IMR-90 (cell line): Measurements from ENCODE around the gene MRPS34. TPM values are rescaled to one million over a fixed set of nuclear protein-coding genes. Genes with fewer than 3 reads are reported as not detected.

Source experiments
- ATAC-seq: fragments of 200-7000 bp; cut with Tn5 transposase; 2 replicates; pipeline ENCODE4 v1.9.1; 2020; ENCODE audit warnings: low read depth, mild to moderate bottlenecking, moderate library complexity
- BruUV-seq: library from RNA; stranded (reverse); fragments of 400-500 nt; replicated peaks from 2 replicates; lab custom pipeline; 2021; lab: Mats Ljungman, UMichigan
- CTCF ChIA-PET: fragments of 300-600 bp; formaldehyde crosslinking; extraction: SDS; loops from one replicate; lab custom pipeline; 2021; ENCODE audit warnings: antibody characterized with exemption; lab: Yijun Ruan, JAX
- POLR2A ChIA-PET: fragments of 300-600 bp; sonication (Branson Sonifier 250); formaldehyde crosslinking; loops from one replicate; lab custom pipeline; 2022; ENCODE audit warnings: antibody characterized with exemption; ENCODE audit not compliant: unreplicated experiment; lab: Charles Lee
- DNase-seq: peaks from one replicate; pipeline ENCODE4 v3.0.0; 2013
- H2AFZ ChIP-seq: replicated peaks from 2 replicates; pipeline ENCODE3; 2013; ENCODE audit warnings: low read length, mild to moderate bottlenecking; ENCODE audit not compliant: poor library complexity
- H2AK5ac ChIP-seq: 2 replicates; pipeline ENCODE4 v1.6.1; 2013; ENCODE audit warnings: low read depth, low read length, inconsistent platforms
- H2AK9ac ChIP-seq: replicated peaks from 2 replicates; pipeline ENCODE3; 2013; ENCODE audit warnings: mild to moderate bottlenecking, low read depth, low read length, moderate library complexity; ENCODE audit not compliant: poor library complexity
- H2BK120ac ChIP-seq: 2 replicates; pipeline ENCODE4 v1.6.1; 2013; ENCODE audit warnings: low read depth, low read length, inconsistent platforms
- H2BK15ac ChIP-seq: 3 replicates; pipeline ENCODE4 v1.6.1; 2013; ENCODE audit warnings: low read depth, low read length, inconsistent platforms
- H2BK20ac ChIP-seq: 2 replicates; pipeline ENCODE4 v1.6.1; 2013; ENCODE audit warnings: low read depth, mild to moderate bottlenecking, inconsistent platforms, low read length, moderate library complexity
- H2BK5ac ChIP-seq: 2 replicates; pipeline ENCODE4 v1.6.1; 2013; ENCODE audit warnings: mild to moderate bottlenecking, low read depth, low read length, inconsistent platforms; ENCODE audit not compliant: poor library complexity, severe bottlenecking
- H3K14ac ChIP-seq: replicated peaks from 2 replicates; pipeline ENCODE4 v1.6.1; 2013; ENCODE audit warnings: low read depth, low read length, inconsistent platforms
- H3K18ac ChIP-seq: 2 replicates; pipeline ENCODE4 v1.6.1; 2013; ENCODE audit warnings: low read depth, low read length, control low read depth
- H3K23ac ChIP-seq: 2 replicates; pipeline ENCODE4 v1.6.1; 2013; ENCODE audit warnings: low read depth, low read length, inconsistent platforms
- H3K27ac ChIP-seq: 2 replicates; pipeline ENCODE4 v1.5.1; 2013; ENCODE audit warnings: mild to moderate bottlenecking, control low read depth, low read length; ENCODE audit not compliant: insufficient read depth
- H3K27me3 ChIP-seq: 2 replicates; pipeline ENCODE4 v1.6.1; 2013; ENCODE audit warnings: low read length; ENCODE audit not compliant: control insufficient read depth, insufficient read depth
- H3K36me3 ChIP-seq: 2 replicates; pipeline ENCODE4 v1.6.1; 2013; ENCODE audit warnings: low read length, mixed read lengths; ENCODE audit not compliant: control insufficient read depth, insufficient read depth
- H3K4ac ChIP-seq: 2 replicates; pipeline ENCODE4 v1.6.1; 2013; ENCODE audit warnings: low read depth, low read length, inconsistent platforms
- H3K4me1 ChIP-seq: 2 replicates; pipeline ENCODE4 v1.6.1; 2013; ENCODE audit warnings: low read length, mixed read lengths; ENCODE audit not compliant: control insufficient read depth, insufficient read depth
- H3K4me2 ChIP-seq: 2 replicates; pipeline ENCODE4 v1.6.1; 2013; ENCODE audit warnings: low read depth, mild to moderate bottlenecking, control low read depth, low read length, moderate library complexity
- H3K4me3 ChIP-seq: 2 replicates; pipeline ENCODE4 v1.5.1; 2013; ENCODE audit warnings: low read depth, mild to moderate bottlenecking, control low read depth, low read length, moderate library complexity; ENCODE audit not compliant: insufficient read depth
- H3K56ac ChIP-seq: 2 replicates; pipeline ENCODE4 v1.6.1; 2013; ENCODE audit warnings: low read length, inconsistent platforms; ENCODE audit not compliant: insufficient read depth; ENCODE audit errors: extremely low read depth
- H3K79me1 ChIP-seq, 2 experiments: 2 replicates each; pipeline ENCODE4 v1.6.1; 2013; ENCODE audit warnings: low read length in 2 of 2, inconsistent platforms in 1 of 2, low read depth in 1 of 2
- H3K9ac ChIP-seq: 2 replicates; pipeline ENCODE4 v1.6.1; 2013; ENCODE audit warnings: low read depth, low read length, control low read depth
- H3K9me1 ChIP-seq: 2 replicates; pipeline ENCODE4 v1.6.1; 2013; ENCODE audit warnings: low read length, inconsistent platforms; ENCODE audit not compliant: insufficient read depth
- H3K9me3 ChIP-seq: 2 replicates; pipeline ENCODE4 v1.6.1; 2013; ENCODE audit warnings: low read length; ENCODE audit not compliant: control insufficient read depth, insufficient read depth
- H4K20me1 ChIP-seq: 2 replicates; pipeline ENCODE4 v1.6.1; 2013; ENCODE audit warnings: low read length, inconsistent platforms; ENCODE audit not compliant: insufficient read depth
- H4K5ac ChIP-seq: 2 replicates; pipeline ENCODE4 v1.6.1; 2013; ENCODE audit warnings: mild to moderate bottlenecking, low read depth, low read length, control low read depth
- H4K8ac ChIP-seq, 2 experiments: 2 replicates each; pipeline ENCODE4 v1.6.1; 2013; ENCODE audit warnings: low read depth in 2 of 2, low read length in 2 of 2, control low read depth in 1 of 2, inconsistent platforms in 1 of 2
- H4K91ac ChIP-seq: 2 replicates; pipeline ENCODE4 v1.6.1; 2013; ENCODE audit warnings: low read depth, low read length, inconsistent platforms; ENCODE audit not compliant: insufficient read depth
- BHLHE40 ChIP-seq: fragments of 150-350 bp; IDR thresholded peaks from 2 replicates; pipeline ENCODE4 v1.6.1; 2016; ENCODE audit warnings: mild to moderate bottlenecking, low read depth, low read length
- CEBPB ChIP-seq: IDR thresholded peaks from 2 replicates; pipeline ENCODE4 v1.6.1; 2012; ENCODE audit warnings: low read depth, low read length, improper control_type of control experiment
- CHD1 ChIP-seq: IDR thresholded peaks from 2 replicates; pipeline ENCODE4 v1.6.1; 2012; ENCODE audit warnings: low read depth, low read length, improper control_type of control experiment
- CTCF ChIP-seq: conservative IDR thresholded peaks from 2 replicates; pipeline ENCODE4 v1.5.1; 2012; ENCODE audit warnings: mild to moderate bottlenecking, low read depth, low read length, improper control_type of control experiment
- ELK1 ChIP-seq: fragments of 150-350 bp; IDR thresholded peaks from 2 replicates; pipeline ENCODE4 v1.6.1; 2016; ENCODE audit warnings: low read depth, mild to moderate bottlenecking, low read length, moderate library complexity, borderline replicate concordance
- FOS ChIP-seq: fragments of 150-350 bp; IDR thresholded peaks from 2 replicates; pipeline ENCODE4 v1.6.1; 2016; ENCODE audit warnings: low read depth, low read length
- MAFK ChIP-seq: IDR thresholded peaks from 2 replicates; pipeline ENCODE4 v1.6.1; 2012; ENCODE audit warnings: low read depth, low read length, improper control_type of control experiment
- MAZ ChIP-seq: IDR thresholded peaks from 2 replicates; pipeline ENCODE4 v1.6.1; 2012; ENCODE audit warnings: low read depth, mild to moderate bottlenecking, low read length, improper control_type of control experiment, moderate library complexity, borderline replicate concordance
- MXI1 ChIP-seq: IDR thresholded peaks from 2 replicates; pipeline ENCODE4 v1.6.1; 2012; ENCODE audit warnings: low read depth, mild to moderate bottlenecking, low read length, moderate library complexity, borderline replicate concordance
- NFE2L2 ChIP-seq: fragments of 150-350 bp; IDR thresholded peaks from 2 replicates; pipeline ENCODE4 v1.6.1; 2016; ENCODE audit warnings: low read depth, mild to moderate bottlenecking, low read length
- POLR2A ChIP-seq: IDR thresholded peaks from 2 replicates; pipeline ENCODE4 v1.6.1; 2012; ENCODE audit warnings: mild to moderate bottlenecking, low read depth, low read length
- RAD21 ChIP-seq: IDR thresholded peaks from 2 replicates; pipeline ENCODE4 v1.6.1; 2012; ENCODE audit warnings: low read length, improper control_type of control experiment
- RCOR1 ChIP-seq: IDR thresholded peaks from 2 replicates; pipeline ENCODE4 v1.6.1; 2012; ENCODE audit warnings: mild to moderate bottlenecking, low read length, improper control_type of control experiment; ENCODE audit not compliant: insufficient replicate concordance
- RFX5 ChIP-seq: IDR thresholded peaks from 2 replicates; pipeline ENCODE4 v1.8.0; 2012; ENCODE audit warnings: low read depth, mild to moderate bottlenecking, low read length, moderate library complexity
- SMC3 ChIP-seq: fragments of 150-350 bp; IDR thresholded peaks from 2 replicates; pipeline ENCODE4 v1.6.1; 2016; ENCODE audit warnings: low read depth, mild to moderate bottlenecking, antibody characterized with exemption, low read length, moderate library complexity
- USF2 ChIP-seq: fragments of 150-350 bp; IDR thresholded peaks from 2 replicates; pipeline ENCODE4 v1.6.1; 2017; ENCODE audit warnings: mild to moderate bottlenecking, antibody characterized with exemption, low read length, low read depth
- WGBS, 2 experiments: methylation state at CpG; one replicate each; pipeline versions ENCODE4 v1.1.5 to v1.1.7; 2013; ENCODE audit warnings: missing lambda C conversion rate in 2 of 2; ENCODE audit not compliant: insufficient read length in 1 of 2; ENCODE audit errors: extremely low coverage in 2 of 2; 5-methylcytosine and 5-hydroxymethylcytosine counted together
- dilution Hi-C: fragments of 300-500 bp; cut with HindIII; formaldehyde crosslinking; loops from one replicate; pipeline ENCODE4 v1.14.3; 2018; ENCODE audit warnings: low sequenced_read_pairs; ENCODE audit not compliant: unreplicated experiment
- in situ Hi-C: fragments of 300-500 bp; cut with MboI; formaldehyde crosslinking; loops from 3 replicates; pipeline ENCODE4 v1.14.3; 2019; ENCODE audit warnings: low sequenced_read_pairs, inconsistent platforms, mixed read lengths
- intact Hi-C: fragments of 100-400 bp; cut with micrococcal nuclease; formaldehyde crosslinking; loops from 2 replicates; pipeline ENCODE4 v1.10.0; 2022
- polyA plus RNA-seq, 3 experiments: library from polyadenylated mRNA; depleted of rRNA; stranded (reverse); fragments of >200 nt; gene quantifications; 2 replicates each; pipeline ENCODE4 v1.2.3, GENCODE V29; 2012; ENCODE audit warnings: low replicate concordance in 1 of 3
- total RNA-seq: library from RNA; depleted of rRNA; stranded (reverse); fragments of >200 nt; gene quantifications from 2 replicates; pipeline ENCODE4 v1.2.3, GENCODE V29; 2012

MRPS34 gene
- total and polyA plus RNA-seq, 2 of the 4 experiments (the other 2 are of a cell fraction) = 68.5 to 80.4 TPM

- dilution Hi-C loops (no loop called here), in situ Hi-C loops (loop anchor here (5.0 kb wide), 1 partner anchor 49 kb away; no protein-coding TSS in a partner anchor), intact Hi-C loops (no loop called here)
- H2BK20ac ChIP-seq = no peak overlapping the region
- no peaks in the 10 kb centered on the region for H3K27me3 ChIP-seq
- no peak overlapping the region for H2BK120ac ChIP-seq
- POLR2A ChIA-PET = no interaction called here
- H2AK5ac ChIP-seq = no peak overlapping the region
- DNase-seq (no peak), ATAC-seq (no peak)
- no peak overlapping the region for H3K4me3 ChIP-seq
- no peak overlapping the region for H3K18ac ChIP-seq
- no peak overlapping the region for H3K14ac ChIP-seq
- peaks cover 77% of the 10 kb centered on the region for H3K36me3 ChIP-seq
- no peaks in the 10 kb centered on the region for H3K9me3 ChIP-seq
- WGBS, 2 experiments = 96% methylated on average over 4 of the region's 15 CpGs; no CpG with 5 or more reads in 1 of the 2 experiments
- H2BK15ac ChIP-seq = no peak overlapping the region
- H3K4ac ChIP-seq = no peak overlapping the region
- H3K4me1 ChIP-seq = no peaks in the 10 kb centered on the region
- CTCF ChIA-PET = no interaction called here
- H3K23ac ChIP-seq = no peak overlapping the region
- no peak overlapping the region for H2BK5ac ChIP-seq
- no peak overlapping the region for H3K4me2 ChIP-seq
- H2AFZ ChIP-seq = no peak overlapping the region
- no peaks in the 10 kb centered on the region for H3K9me1 ChIP-seq
- no peak overlapping the region for H3K56ac ChIP-seq
- H3K79me1 ChIP-seq = no peaks in the 10 kb centered on the region
- no peak overlapping the region for H4K8ac ChIP-seq
- no peak overlapping the region for H4K5ac ChIP-seq
- TF ChIP-seq SMC3 (no peak), CHD1 (no peak), CEBPB (no peak), FOS (no peak), MAZ (no peak), MXI1 (no peak), POLR2A (no peak), RAD21 (no peak), RFX5 (no peak), NFE2L2 (no peak), RCOR1 (no peak), BHLHE40 (no peak), MAFK (no peak), ELK1 (no peak), USF2 (no peak), CTCF (no peak)
- H4K20me1 ChIP-seq = no peaks in the 10 kb centered on the region
- H3K27ac ChIP-seq = no peak overlapping the region
- peak overlapping the region; percentile 9 for H2AK9ac ChIP-seq
- no TSS peak for BruUV-seq
- H4K91ac ChIP-seq = no peak overlapping the region
- no peak overlapping the region for H3K9ac ChIP-seq
These were observed 11.2 kb downstream of the MRPS34 start for GRCh38 chr16:1761751-1762150.
